Right renal cortex interstitium (tissue), 3 donors: Measurements from ENCODE around the gene ELP1. TPM values are rescaled to one million over a fixed set of nuclear protein-coding genes. Genes with fewer than 3 reads are reported as not detected.

Experiments
- DNase-seq, 3 donors: peaks; one replicate each; pipeline ENCODE4 v3.0.0-alpha.2; 2013; ENCODE audit warnings: low read depth in 3 of 3, low spot score in 2 of 3
- polyA plus RNA-seq, 3 donors: library from polyadenylated mRNA; unstranded; fragments of 120-200 nt; gene quantifications; one replicate each; pipeline ENCODE4 v1.2.1, GENCODE V29; 2013; ENCODE audit not compliant: insufficient read length in 3 of 3

The ELP1 gene
- polyA plus RNA-seq, 3 donors, result 42.4 to 45.0 (median 42.8) TPM

- no peak for DNase-seq
Observed at GRCh38 chr9:108832179-108832500, 101.8 kb downstream of the ELP1 start.

GRCh38 chr9:108831496-108832178 lies 102.3 kb downstream of the ELP1 start:
- no peak for DNase-seq

GRCh38 chr9:108830272-108830671 lies 103.7 kb downstream of the ELP1 start:
- no peak for DNase-seq

GRCh38 chr9:108823829-108824228 lies 110.1 kb downstream of the ELP1 start:
- no peak for DNase-seq

Other genes starting within 250 kb of the ELP1 start
- not detected for gene ACTL7B, start 78.1 kb downstream of the ELP1 start, polyA plus RNA-seq
- gene ACTL7A, start 71.9 kb downstream of the ELP1 start, polyA plus RNA-seq, result not detected
- 10 to 100 TPM; 30.1 to 33.2 (median 31.0) TPM for gene ABITRAM, start 276 bp upstream of the ELP1 start, polyA plus RNA-seq
- 10 to 100 TPM; 69.7 to 80.8 (median 69.9) TPM for gene CTNNAL1, start 79.4 kb upstream of the ELP1 start, polyA plus RNA-seq
- gene TMEM245, start 185.8 kb upstream of the ELP1 start, polyA plus RNA-seq, result 10 to 100 TPM; 65.9 to 70.3 (median 69.0) TPM
- gene FRRS1L, start 233.1 kb upstream of the ELP1 start, polyA plus RNA-seq, result 1 to 10 TPM; 2.2 to 3.7 (median 3.1) TPM